GM10248 (cell line): ENCODE measurements around the gene HEATR1.

Experiments used
- CTCF ChIA-PET: fragments of 300-600 bp; sonication (Branson Sonifier 250); formaldehyde crosslinking; extraction: SDS; loops from one replicate; lab custom pipeline; 2021; ENCODE audit warnings: antibody characterized with exemption; lab: Yijun Ruan, JAX
- POLR2A ChIA-PET: fragments of 350-650 bp; sonication (Branson Sonifier 250); formaldehyde crosslinking; extraction: SDS; loops from one replicate; lab custom pipeline; 2020; ENCODE audit warnings: antibody characterized with exemption; lab: Yijun Ruan, JAX
- DNase-seq: peaks from one replicate; pipeline ENCODE4 v3.0.0; 2012; ENCODE audit errors: extremely low spot score
- TF ChIP-seq, protein P1 (sequence below): IDR thresholded peaks from 2 replicates; pipeline ENCODE4 v1.5.1; 2012; ENCODE audit warnings: mild to moderate bottlenecking, low read depth; ENCODE audit errors: extremely low read depth, missing control alignments, control extremely low read depth

Gene HEATR1

DNA sequence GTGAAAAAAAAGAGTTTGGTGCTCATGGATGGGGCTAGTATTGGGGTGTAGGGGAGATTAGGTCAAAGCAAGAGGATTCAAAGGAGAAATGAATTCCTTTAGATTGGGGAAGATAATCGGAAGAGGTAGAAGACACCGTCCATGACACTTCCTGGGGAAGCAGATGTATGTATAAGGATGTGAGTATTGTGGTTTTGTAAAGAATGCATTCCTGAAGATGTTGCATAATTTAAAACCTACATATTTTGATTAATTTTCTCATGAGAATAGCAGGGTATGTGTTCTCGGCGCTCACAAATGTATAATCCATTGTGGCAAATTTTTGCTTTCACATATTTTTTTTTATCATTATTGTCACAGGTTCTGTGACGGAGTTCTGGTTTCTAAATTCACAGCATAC lies 86.0 kb downstream of the HEATR1 start:
- POLR2A ChIA-PET: no interaction called here
- TF ChIP-seq, protein P1, sequence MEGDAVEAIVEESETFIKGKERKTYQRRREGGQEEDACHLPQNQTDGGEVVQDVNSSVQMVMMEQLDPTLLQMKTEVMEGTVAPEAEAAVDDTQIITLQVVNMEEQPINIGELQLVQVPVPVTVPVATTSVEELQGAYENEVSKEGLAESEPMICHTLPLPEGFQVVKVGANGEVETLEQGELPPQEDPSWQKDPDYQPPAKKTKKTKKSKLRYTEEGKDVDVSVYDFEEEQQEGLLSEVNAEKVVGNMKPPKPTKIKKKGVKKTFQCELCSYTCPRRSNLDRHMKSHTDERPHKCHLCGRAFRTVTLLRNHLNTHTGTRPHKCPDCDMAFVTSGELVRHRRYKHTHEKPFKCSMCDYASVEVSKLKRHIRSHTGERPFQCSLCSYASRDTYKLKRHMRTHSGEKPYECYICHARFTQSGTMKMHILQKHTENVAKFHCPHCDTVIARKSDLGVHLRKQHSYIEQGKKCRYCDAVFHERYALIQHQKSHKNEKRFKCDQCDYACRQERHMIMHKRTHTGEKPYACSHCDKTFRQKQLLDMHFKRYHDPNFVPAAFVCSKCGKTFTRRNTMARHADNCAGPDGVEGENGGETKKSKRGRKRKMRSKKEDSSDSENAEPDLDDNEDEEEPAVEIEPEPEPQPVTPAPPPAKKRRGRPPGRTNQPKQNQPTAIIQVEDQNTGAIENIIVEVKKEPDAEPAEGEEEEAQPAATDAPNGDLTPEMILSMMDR: no peak
- CTCF ChIA-PET: interaction anchor here (0.7 kb wide), 1 partner anchor 20 kb away, joined by 3 read pairs; no protein-coding TSS in a partner anchor
- no peak for DNase-seq

DNA sequence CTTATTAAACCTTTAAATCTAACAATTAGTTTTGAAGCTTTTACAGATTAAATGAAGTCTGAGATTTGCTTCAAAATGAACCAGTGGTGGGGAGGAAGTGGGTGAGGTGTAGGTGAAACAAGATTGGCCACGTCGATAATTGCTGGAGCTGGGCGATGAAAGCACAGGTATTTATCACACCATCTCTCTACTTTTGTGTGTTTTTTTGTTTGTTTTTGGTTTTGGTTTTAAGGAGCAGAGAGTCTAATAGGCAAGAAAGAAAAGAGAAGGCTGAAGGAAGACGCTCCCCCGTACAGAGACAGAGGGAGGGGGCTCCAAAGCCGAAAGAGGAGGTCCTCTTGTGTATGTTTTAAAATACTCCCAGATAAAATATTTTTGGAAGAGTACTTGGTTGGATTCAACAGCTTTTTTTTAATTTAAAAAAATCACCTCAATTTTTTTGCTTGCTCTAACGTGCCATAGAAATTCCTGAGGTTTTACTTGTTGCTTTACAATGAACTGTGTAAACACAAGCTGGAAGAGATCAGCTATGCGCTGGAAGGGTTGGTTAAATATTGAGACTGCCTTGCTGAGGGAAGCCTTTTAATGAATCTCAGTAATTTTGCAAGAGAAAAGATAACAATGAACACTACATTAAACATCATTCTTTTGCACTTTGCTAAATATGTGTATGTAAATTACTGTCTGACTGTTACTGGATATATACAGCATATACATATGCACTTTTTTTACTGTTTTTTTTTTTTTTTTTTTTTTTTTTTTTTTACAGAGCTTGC lies 87.2 kb downstream of the HEATR1 start:
- ChIA-PET POLR2A (no interaction called here), CTCF (interaction anchor here (2.1 kb wide), 1 partner anchor 9 kb away, joined by 4 read pairs; no protein-coding TSS in a partner anchor)
- DNase-seq: no peak
- TF ChIP-seq, protein P1: no peak

DNA sequence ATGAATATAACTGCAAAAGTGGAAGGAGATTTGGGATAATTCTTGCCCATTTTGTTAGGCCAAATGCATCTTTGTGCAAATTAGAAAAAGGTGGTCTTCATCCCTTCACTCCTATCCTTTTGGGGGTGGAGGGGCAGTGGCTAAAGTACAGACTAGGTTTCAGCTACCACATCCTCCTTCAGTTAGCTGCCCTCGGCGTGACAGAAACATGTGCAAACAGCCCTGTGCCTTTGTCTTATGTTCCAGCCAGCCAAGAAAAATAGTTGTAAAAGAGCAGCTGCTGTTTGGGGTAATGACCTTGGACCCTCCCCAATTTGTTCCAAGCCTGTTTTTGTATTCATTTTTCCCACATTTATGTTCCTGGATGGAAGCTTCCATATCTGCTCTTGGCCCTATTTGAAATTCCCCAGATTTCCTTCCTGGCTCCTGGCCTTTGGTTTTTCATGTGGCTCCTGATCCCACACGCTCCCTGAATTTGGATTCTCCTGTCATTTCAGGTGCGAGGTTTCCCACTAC lies 88.8 kb downstream of the HEATR1 start:
- TF ChIP-seq, protein P1: no peak
- ChIA-PET POLR2A (no interaction called here), CTCF (interaction anchor here (2.1 kb wide), 1 partner anchor 11 kb away, joined by 4 read pairs; no protein-coding TSS in a partner anchor)
- DNase-seq: no peak

DNA sequence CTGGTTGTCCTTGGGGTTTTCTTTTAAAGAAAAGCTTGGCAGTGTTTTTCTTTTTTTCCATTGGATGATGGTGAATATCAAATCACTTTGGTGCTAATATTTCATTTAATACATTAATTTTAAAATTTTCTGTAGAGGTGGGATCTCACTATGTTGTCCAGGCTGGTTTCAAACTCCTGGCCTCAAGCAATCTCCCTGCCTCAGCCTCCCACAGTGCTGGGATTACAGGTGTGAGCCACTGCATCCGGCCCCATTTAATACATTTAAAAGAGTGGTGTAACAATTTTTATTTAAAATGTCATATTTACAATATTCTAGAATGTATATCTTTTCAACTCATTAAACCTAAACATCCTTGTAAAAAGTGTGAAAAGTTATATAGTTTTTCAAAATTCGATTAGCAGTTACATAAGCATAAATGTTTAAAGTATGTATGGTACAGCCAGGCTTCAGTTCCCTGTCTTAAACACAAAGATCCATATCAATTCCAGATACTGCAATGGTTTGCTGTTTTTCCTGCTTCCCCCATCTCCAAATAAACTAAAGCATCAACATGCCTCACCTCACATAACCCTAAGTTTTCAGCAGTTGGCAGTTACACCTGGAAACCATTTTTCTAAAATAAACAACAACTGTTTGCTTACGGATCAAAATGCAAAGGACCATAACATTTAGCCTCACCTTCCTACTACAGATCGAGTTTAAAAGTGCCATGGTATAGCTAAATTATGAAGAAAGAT lies 89.4 kb downstream of the HEATR1 start:
- POLR2A ChIA-PET: no interaction called here
- TF ChIP-seq, protein P1: no peak
- no peak for DNase-seq
- CTCF ChIA-PET: no interaction called here

DNA sequence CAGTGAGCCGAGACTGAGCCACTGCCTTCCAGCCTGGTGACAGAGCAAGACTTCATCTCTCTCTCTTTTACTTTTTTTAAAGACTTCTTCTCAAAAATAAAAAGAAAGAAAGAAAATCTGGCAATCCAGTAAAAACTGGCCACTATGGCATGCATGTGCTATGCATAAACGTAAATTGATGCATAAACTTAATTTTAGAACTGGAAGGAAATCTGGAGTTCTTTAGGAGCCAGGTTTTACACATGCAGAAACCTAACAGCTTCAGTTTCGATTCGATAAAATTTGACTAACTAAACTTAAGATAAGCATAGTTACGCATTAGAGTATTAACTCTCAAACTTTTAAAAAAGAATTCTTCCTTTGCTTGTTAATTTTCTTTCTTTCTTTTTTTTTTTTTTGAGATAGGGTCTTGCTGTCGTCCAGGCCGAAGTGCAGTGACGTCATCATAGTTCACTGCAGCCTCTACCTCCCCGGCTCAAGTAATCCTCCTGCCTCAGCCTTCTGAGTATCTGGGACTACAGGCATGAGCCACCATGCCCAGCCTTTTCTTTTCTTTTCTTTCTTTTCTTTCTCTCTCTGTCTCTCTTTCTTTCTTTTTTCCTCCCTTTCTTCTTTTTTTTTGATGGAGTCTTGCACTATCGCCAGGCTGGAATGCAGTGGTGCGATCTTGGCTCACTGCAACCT lies 92.4 kb downstream of the HEATR1 start:
- TF ChIP-seq, protein P1: no peak
- DNase-seq: no peak
- ChIA-PET POLR2A (no interaction called here), CTCF (no interaction called here)
